ENCODE measurements around the gene STARD13.

- TF ChIP-seq CTCF (IDR thresholded peaks at IDR 0.05; ENCODE audit: insufficient read depth, low read length) (no peak), SPI1 (IDR thresholded peaks at IDR 0.05; ENCODE audit: borderline replicate concordance, low read depth) (no peak), POLR2AphosphoS5 (IDR thresholded peaks at IDR 0.05; ENCODE audit: low read depth) (no peak), GABPA (IDR thresholded peaks at IDR 0.05; ENCODE audit: low read depth) (no peak), REST (IDR thresholded peaks at IDR 0.05; ENCODE audit: insufficient replicate concordance, low read depth) (no peak)
These were observed 175.8 kb downstream of the STARD13 start for GRCh38 chr13:33109801-33110200.
